ENCODE data around the gene LGALS7B.
"Not testable (repeated sequence)": the region's sequence is repeated elsewhere in the genome, so short reads cannot be mapped to it uniquely, and the experiment has no call there.

Gene LGALS7B

DNA sequence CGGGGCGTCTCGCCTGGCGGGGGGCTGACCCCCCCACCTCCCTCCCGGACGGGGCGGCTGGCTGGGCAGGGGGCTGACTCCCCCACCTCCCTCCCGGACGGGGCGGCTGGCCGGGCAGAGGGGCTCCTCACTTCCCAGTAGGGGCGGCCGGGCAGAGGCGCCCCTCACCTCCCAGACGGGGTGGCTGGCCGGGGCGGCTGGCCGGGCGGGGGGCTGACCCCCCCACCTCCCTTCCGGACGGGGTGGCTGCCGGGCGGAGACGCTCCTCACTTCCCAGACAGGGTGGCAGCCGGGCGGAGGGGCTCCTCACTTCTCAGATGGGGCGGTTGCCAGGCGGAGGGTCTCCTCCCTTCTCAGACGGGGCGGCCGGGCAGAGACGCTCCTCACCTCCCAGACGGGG is 8.8 kb downstream of the LGALS7B start:
- DNase-seq: not testable (repeated sequence)

DNA sequence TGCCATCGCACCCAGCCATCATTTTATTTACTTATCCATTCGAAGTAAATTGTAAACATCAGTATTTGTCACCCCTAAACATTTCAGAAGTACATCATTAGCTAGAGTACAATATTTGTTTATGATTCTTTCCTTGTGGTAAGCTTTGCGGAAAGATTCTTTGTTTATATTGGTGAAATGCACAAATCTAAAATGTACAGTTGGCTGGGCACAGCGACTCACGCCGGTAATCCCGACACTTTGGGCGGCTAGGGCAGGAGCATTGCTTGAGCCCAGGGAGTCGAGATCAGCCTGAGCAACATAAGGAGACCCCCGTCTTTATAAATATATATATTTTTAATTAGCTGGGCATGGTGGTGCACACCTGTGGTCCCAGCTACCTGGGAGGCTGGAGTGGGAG is 10.1 kb downstream of the LGALS7B start:
- no peak for DNase-seq

DNA sequence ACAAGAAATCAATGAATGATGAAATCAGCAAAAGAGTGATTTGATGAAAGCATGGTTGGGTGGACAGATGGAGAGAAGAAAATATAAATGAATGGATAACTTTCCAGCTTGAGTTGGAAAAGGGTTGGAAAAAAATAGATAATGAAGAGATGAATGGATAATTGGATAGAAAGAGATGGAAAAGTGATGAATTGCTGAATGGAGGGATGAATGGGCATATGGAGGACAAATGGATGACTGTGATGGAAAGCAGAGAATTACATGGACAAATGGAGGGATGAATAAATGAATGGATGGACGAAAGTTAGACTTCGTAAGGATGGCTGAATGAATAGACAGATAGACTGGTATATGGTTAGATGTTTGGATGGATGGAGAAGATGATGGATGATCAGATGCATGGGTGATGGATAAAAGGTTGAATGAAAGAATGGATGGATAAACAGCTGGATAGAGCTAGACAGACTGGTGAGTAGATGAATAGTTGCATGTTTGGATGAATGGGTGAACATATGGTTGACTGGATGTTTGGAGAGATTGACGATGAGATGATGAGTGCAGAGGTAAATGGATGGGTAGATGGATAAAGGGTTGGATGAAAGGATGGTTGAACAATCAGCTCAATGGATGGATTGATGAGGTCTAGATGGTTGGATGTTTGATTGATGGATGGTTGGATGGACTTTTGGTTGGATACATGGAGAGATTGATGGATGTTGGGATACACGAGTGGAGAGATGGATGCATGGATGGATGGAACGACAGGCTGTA is 11.8 kb downstream of the LGALS7B start:
- no peak for DNase-seq

DNA sequence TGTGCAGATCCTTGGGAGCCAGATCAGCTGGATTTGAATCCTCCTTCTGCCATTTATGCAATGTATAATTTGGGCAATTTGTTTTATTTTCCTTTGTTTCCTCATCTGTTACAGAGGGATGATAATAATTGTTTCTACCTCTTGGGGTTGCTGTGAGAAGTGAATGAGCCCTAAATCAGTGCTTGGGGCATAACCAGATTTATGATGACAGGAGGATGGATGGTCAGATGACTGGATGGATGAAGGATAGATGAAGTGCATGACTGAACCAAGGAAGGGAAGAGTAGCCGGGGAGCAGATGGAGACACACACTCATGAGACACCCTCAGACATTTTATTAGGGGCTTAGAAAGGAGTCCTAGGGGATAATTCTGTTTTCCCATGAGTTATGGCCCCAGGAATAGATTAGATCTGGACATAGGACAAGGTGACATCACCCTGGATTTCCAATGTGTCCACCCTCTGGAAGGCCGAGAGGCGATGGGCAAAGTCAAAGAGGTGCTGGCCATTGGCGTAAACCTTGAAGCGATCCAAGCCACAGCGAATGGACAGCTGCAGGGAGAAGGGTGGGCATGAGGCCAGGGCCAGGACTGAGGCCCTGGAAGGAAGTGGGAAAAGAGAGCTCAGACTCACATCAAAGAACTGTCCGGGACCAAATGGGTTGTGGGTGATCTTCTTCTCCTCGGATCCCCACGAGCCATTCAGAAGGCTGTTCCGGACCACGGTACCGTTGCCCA is 12.5 kb downstream of the LGALS7B start:
- no peak for DNase-seq

DNA sequence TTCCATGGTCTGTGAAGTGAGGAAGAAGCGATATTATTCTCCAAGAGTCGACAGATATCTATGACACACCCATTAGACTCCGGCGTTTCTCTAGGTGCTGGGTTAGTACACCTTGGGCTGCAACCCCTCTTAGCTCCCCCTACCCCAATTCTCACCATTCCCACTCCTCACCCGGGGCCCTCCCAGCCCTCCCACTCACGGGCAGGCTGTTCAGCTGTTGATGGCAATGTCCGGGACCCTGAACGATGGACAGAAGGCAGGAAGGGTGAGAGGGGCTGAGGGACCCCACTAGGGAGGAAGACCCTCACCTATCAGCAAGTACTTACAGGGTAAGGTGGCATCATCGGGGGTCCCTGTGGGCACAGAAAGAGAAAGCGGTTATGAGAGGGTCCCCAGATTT is 14.5 kb downstream of the LGALS7B start:
- DNase-seq: no peak

DNA sequence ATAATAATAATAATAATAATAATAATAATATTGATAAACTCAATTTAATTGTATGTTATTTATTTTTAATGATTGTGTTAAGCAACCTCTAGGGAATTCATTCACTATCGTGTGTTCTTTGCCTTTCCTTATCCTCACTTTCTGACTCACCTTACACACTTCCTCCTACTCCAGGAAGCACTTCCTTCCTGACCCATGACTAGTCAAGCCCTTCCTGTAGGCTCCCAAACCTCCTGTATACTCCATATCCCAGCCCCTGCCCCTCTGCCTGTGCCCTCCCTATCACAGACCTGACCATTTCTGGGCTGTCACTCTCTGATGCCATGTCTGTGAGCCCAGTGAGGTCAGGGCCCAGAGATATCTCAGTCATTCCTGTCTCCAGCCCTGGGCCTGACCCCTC is 16.2 kb downstream of the LGALS7B start:
- DNase-seq: no peak

DNA sequence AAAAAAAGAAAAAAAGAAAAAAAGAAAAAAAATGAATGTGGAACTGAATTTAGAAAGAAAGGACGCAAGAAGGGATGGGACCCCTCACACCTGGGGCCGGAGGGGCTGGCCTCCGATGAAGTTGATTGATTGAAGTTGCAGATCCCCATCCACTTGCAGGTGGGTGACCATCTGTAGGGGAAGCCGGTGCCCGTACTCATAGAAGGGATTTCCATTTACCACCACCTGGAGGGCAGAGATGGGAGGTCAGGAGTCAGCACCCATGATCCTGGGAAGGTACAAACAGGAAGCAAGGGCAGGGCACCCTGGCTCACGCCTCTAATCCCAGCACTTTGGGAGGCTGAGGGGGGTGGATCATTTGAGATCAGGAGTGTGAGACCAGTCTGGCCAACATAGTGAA is 17.4 kb downstream of the LGALS7B start:
- no peak for DNase-seq

DNA sequence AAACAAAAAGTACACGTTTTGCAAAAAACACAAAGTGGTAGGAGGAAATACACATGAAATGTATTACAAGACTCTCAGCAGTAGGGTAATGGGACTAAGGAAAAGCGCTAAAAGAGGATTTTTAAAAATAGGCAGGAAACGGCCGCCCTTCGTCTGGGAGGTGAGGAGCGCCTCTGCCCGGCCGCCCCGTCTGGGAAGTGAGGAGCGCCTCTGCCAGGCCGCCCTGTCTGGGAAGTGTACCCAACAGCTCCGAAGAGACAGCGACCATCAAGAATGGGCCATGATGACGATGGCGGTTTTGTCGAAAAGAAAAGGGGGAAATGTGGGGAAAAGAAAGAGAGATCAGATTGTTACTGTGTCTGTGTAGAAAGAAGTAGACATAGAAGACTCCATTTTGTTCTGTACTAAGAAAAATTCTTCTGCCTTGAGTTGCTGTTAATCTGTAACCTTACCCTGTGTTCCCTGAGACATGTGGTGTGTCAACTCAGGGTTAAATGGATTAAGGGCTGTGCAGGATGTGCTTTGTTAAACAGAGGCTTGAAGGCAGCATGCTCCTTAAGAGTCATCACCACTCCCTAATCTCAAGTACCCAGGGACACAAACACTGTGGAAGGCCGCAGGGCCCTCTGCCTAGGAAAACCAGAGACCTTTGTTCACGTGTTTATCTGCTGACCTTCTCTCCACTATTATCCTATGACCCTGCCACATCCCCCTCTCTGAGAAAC is 18.5 kb downstream of the LGALS7B start:
- not testable (repeated sequence) for DNase-seq

DNA sequence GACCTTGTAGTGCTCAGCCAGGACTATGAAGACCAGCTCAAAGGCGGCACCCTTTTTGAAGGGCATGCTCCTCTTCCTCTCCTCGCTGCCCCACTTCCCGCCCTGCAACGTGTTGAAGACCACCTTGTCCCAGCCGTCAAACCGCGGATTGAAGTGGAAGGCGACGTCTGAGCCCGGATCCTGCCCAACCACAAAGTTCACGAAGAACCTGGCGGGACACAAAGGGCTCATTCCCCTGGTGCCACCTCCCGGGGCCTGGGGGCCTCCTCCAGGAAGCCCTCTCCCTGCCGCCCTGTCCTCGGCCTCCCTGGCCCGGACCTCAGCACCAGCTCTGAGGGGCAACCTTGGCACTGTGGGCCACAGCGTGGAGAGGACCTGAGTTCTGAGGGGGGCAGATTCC is 19.7 kb downstream of the LGALS7B start:
- no peak for DNase-seq

DNA sequence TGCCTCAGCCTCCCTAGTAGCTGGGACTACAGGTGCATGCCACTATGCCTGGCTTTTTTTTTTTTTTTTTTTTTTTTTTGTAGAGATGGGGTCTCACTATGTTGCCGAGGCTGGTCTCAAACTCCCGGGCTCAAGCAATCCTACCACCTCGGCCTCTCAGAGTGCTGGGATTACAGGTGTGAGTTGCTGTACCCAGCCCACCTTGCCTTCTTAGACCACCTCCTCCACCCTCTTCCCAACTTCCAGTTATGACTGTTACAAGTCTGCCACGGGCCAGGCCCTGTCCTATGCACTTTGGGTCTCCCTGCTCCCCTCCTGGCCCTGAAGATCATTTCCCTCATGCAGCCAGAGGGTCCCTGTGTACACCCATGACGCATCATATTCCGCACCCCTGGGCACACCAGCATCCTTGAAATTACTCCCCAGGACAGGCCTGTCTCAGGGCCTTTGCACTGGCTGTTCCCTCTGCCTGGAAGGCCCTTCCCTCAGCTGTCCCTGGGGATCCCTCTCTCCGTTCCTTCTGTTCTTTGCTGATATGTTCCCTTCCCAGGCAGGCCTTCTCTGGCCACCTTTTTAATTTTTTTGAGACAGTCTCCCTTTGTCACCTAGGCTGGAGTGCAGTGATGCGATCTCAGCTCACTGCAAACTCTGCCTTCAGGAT is 20.7 kb downstream of the LGALS7B start:
- DNase-seq: no peak

DNA sequence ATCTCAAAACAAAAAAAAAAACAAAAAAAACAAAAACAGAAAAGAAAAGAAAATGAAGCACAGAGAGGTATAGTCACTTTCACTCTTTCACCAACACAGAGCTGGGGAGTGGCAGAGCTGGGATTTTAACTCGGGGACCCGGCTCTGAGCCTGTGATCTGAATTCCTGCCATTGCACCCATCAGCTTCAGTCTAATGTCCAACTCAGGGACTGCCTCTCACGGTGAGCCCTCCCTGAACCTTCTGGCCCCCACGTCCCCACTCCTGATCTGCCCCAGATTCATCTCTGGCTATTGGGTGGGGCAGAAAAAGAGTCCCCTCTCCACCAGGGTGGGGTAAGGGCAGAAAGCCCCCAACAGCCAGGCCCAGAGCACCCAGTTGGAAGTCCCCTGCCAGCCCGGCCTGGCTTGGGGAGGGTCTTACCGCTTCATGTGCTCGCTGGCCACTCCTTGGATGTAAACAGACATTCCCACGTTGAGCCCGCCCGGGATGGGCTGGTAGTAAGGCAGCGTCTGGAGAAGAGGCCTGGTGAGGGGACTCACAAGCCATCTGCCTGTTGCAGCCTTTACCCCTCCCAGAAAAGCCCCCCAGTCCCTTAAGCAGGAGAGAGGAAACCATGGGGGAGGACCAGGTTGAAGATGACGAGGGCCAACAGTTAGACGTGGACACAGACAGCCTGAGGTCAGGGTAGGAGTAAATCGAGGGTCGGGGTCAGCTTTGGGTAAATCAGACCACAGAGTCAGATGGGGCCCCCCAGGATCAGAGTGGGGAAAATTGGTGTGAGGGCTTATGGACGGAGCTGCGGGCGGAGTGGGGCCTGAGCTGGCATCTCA is 23.2 kb downstream of the LGALS7B start:
- DNase-seq: no peak

DNA sequence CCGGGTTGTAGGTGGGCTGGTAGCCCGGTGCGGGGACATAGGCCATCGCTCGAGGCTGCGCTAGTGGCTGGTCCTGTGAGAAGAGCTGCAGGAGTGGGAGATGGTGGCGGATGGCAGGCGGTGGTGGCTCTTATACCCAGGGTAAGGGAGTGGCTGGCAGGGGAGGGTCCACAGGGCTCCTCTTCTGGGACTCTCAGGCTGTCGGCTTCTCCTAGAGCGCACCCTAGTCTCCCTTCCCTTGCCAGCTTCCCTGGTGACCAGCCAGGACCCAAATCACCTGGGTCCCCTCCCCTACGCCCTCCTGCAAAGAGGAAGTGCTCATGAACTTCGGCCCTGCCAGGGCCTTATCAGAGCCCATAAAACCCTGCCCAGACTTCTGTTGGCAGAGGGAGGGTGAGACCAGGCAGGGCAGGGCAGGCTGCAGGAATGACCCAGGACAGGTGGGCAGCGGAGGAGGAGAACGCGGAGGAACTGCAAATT is 23.9 kb downstream of the LGALS7B start, which contains the start of gene LGALS4:
LGALS4 (minus strand) TSS at position 105 of the 480 bp plus-strand sequence; CDS start at position 46, 59 bp downstream.
- no peak for DNase-seq

DNA sequence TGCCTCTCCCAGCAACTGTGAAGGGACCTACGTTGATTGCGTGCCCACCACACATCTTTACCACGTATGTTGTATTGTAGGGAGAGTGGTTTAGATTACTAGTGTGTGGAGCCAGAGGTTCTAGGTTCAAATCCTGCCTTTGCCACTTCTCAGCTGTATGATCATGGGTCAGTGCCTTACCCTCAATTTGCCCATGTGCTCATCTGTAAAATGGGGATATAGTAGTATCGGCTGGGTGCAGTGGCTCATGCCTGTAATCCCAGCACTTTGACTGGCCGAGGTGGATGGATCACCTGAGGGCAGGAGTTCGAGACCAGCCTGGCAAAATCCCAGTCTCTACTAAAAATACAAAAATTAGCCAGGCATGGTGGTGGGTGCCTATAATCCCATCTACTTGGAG is 24.3 kb downstream of the LGALS7B start:
- no peak for DNase-seq

DNA sequence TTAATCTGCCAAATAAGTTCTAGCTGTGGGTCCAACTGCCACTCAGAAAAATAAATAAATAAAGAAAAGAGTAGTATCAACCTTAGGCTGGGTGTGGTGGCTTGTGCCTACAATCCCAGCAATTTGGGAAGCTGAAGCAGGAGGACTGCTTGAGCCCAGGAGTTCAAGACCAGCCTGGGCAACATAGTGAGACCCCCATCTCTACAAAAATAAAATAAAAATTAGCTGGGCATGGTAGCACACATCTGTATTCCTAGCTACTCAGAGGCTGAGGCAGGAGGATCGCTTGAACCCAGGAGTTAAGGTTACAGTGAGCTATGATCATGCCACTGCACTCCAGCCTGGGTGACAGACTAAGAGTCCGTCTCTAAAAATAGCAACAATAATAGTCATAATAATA is 24.9 kb downstream of the LGALS7B start:
- DNase-seq: not testable (repeated sequence)

DNA sequence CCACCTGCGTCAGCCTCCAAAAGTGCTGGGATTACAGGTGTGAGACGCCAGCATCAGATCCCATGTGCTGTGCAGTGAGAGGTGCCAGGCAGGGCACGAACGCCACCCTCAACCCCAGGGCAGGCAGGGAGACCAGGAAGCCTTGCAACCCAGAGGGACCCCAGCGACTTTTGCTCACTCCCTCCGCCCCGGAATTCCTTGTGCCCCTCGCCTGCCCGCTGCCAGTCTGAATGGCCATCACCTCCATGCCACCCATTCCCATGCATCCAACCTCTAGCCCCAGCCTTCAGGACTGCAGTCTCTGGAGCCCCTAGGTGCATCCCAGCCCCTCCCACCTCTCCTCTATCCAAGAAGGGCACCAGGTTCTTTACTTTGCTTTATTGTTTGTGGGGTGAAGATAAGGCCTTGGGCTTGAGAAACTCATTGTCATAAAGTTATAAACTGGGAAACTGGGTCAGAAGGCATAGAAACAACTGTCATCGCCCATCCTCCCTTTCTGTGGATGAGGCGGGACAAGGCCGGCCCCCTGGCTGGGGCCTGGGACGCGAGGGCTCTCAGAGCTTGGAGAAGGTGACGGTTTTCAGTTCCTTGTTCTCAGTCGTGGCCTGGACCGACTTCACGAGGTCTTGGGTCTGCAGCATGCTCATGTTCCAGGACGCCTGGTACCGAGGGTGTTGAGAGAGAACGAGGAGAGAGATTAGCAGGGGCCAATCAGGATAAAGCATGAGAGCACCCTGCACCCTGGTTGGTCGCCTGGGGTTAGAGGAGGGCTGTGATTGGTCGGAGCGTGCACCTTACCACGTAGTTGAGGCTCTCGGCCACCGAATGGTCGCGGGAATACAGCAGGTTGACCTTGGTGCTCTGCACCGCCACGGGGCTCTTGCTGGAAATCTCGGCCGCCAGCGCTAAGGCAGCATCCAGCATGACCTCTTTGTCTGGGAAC is 26.3 kb downstream of the LGALS7B start:
- no peak for DNase-seq

DNA sequence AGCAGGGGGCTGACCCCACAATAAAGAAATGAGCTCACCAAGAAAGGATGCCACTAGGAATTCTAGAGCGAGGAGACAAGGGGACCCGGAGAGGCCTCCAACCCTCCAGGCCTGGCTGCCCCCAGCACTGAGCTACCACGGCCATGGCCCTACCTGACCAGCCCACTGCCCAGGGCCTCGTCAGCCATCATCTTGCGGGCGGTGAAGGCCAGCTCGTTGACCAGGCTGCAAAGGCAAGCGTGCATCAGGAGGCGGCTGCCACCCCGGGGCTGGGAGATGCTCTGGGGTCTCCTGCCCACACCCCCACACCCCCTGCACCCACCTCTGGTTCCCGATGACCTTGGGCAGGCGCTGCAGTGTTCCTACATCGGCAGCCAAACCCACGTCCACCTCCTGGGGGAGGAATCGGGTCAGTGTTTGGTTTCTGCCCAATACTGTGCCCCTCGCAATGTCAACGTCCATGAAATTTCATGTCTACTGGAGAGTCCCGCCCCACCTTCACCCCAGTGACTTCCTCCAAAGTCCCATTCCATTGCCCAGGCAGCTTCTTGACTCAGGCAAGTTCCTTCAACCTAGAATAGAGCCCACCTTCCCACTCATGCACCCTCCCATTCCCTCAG is 27.2 kb downstream of the LGALS7B start:
- no peak for DNase-seq

DNA sequence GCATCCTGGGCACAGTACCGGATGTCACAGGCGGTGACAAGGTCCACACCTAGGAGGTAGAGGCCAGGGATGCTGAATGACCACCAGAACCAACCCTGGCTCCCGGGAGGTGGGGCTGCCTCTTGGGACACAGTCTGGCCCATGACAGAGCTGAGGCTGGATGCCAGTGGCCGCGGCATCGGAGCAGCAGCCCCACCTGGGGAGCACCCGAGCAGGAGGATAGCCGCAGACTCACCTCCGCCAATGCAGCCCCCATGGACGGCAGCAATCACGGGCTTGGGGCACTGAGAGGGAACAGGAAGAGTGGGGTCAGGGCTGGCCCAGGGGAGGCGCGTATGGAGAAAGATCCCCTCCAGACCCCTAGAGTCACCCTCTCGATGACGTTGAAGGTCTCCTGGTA is 28.1 kb downstream of the LGALS7B start:
- DNase-seq: no peak

DNA sequence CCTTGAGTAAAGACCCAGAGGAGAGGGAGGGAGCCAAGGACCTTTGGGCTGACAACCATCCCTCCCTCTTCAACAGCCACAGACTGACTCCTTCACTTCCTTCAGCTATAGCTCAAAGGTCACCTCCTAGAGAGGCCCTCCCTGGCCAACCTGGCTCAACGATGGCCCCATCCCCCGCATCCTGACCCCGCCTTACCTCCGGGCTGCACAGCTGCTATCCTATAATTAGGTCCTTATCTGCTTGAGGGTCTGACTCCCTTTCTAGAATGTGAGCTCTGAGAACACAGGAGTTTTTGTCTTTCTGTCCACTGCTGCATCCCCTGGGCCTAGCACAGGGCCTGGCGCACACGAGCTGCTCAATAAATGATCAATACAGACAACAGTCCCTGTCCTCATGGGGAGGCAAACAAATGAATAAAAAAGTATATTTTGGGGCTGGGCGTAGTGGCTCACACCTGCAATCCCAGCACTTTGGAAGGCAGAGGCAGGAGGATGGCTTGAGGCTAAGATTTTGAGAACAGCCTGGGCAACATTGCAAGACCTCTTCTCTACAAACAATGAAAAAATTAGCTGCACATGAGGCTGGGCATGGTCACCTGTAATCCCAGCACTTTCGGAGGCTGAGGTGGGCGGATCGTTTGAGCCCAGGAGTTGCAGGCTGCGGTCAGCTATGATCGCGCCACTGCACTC is 30.4 kb downstream of the LGALS7B start:
- DNase-seq: no peak

DNA sequence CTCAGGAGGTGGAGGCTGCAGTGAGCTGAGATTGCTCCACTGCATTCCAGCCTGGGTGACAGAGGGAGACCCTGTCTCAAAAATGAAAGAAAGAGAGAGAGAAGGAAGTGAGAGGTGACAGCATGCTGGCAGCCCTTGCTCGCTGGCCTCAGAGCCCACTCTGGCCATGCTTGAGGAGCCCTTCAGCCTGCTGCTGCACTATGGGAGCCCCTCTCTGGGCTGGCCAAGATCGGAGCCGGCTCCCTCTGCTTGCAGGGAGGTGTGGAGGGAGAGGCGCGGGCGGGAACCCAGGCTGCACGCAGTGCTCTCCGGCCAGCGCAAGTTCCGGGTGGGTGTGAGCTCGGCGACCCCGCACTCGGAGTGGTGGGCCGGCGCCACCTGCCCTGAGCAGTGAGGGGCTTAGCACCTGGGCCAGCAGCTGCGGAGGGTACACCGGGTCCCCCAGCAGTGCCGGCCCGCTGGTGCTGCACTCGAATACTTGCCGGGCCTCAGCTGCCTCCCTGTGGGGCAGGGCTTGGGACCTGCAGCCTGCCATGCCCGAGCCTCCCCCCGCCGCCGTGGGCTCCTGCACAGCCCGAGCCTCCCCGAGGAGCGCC is 32.3 kb downstream of the LGALS7B start:
- not testable (repeated sequence) for DNase-seq

Measured in CD4-positive, alpha-beta T cell treated with Interleukin-21 for 1 hour (primary cell).